OCI-LY3 (cell line): ENCODE measurements around the gene LGALS4.
"Not testable (repeated sequence)": the region's sequence is repeated elsewhere in the genome, so short reads cannot be mapped to it uniquely, and the experiment has no call there.

Experiments used
- H2AFZ ChIP-seq: fragments of 200-600, 300-600 bp; shearing (Covaris generic); 2 replicates; pipeline ENCODE4 v1.6.0; 2014; ENCODE audit warnings: antibody characterized with exemption, low read depth, low read length
- H3K27ac ChIP-seq: fragments of 200-600, 300-600 bp; sonication (generic); 2 replicates; pipeline ENCODE4 v1.5.1; 2014; ENCODE audit warnings: mild to moderate bottlenecking, low read length, moderate library complexity, mixed read lengths
- H3K27me3 ChIP-seq: fragments of 200-600, 300-600 bp; sonication (generic); 2 replicates; pipeline ENCODE4 v1.6.1; 2014; ENCODE audit warnings: low read depth, low read length, mixed read lengths
- H3K36me3 ChIP-seq: fragments of 200-600, 300-600 bp; sonication (generic); replicated peaks from 2 replicates; pipeline ENCODE3; 2014; ENCODE audit warnings: low read depth, low read length, mixed read lengths
- H3K4me1 ChIP-seq: fragments of 300-600, 200-600 bp; sonication (generic); 2 replicates; pipeline ENCODE4 v1.6.1; 2014; ENCODE audit warnings: low read length, mixed read lengths
- H3K4me2 ChIP-seq: fragments of 200-600, 300-600 bp; sonication (generic); 2 replicates; pipeline ENCODE4 v1.6.1; 2014; ENCODE audit warnings: low read length, mixed read lengths
- H3K4me3 ChIP-seq: fragments of 300-600, 200-600 bp; sonication (generic); 2 replicates; pipeline ENCODE4 v1.5.1; 2014; ENCODE audit warnings: antibody characterized with exemption, mild to moderate bottlenecking, low read length, moderate library complexity
- H3K79me2 ChIP-seq: fragments of 300-600, 200-600 bp; shearing (Covaris generic); 2 replicates; pipeline ENCODE4 v1.6.1; 2014; ENCODE audit warnings: mild to moderate bottlenecking, low read length, mixed read lengths
- H3K9ac ChIP-seq: fragments of 300-600, 200-600 bp; shearing (Covaris generic); 2 replicates; pipeline ENCODE4 v1.6.0; 2014; ENCODE audit warnings: mild to moderate bottlenecking, low read length, moderate library complexity
- H3K9me3 ChIP-seq: fragments of 200-600, 300-600 bp; shearing (Covaris generic); 2 replicates; pipeline ENCODE4 v1.6.1; 2014; ENCODE audit warnings: low read length, mixed read lengths; ENCODE audit not compliant: insufficient read depth
- H4K20me1 ChIP-seq: fragments of 200-600, 300-600 bp; sonication (generic); 2 replicates; pipeline ENCODE4 v1.6.1; 2016; ENCODE audit warnings: low read length, mixed read lengths; ENCODE audit not compliant: insufficient read depth
- EZH2phosphoT487 ChIP-seq: fragments of 200-600 bp; shearing (Covaris generic); IDR thresholded peaks from 2 replicates; pipeline ENCODE4 v1.6.1; 2018; ENCODE audit warnings: antibody characterized with exemption, mixed run types, low read depth
- TF ChIP-seq, protein P1 (sequence below): fragments of 200-600, 300-600 bp; sonication (generic); IDR thresholded peaks from 2 replicates; pipeline ENCODE4 v1.5.1; 2014; ENCODE audit warnings: antibody characterized with exemption, low read length, low read depth

LGALS4 gene

GRCh38 chr19:38800577-38801347, 12.0 kb downstream of the LGALS4 start:
- Histone ChIP-seq H4K20me1 (no peaks in the 10 kb centered on the region), H3K27me3 (no peaks in the 10 kb centered on the region), H3K9me3 (no peaks in the 10 kb centered on the region), H3K27ac (no peak overlapping the region), H3K4me1 (no peaks in the 10 kb centered on the region), H3K79me2 (no peaks in the 10 kb centered on the region), H3K9ac (no peak overlapping the region), H3K36me3 (no peaks in the 10 kb centered on the region), H2AFZ (no peak overlapping the region), H3K4me3 (no peak overlapping the region), H3K4me2 (no peak overlapping the region)
- TF ChIP-seq, protein P1, sequence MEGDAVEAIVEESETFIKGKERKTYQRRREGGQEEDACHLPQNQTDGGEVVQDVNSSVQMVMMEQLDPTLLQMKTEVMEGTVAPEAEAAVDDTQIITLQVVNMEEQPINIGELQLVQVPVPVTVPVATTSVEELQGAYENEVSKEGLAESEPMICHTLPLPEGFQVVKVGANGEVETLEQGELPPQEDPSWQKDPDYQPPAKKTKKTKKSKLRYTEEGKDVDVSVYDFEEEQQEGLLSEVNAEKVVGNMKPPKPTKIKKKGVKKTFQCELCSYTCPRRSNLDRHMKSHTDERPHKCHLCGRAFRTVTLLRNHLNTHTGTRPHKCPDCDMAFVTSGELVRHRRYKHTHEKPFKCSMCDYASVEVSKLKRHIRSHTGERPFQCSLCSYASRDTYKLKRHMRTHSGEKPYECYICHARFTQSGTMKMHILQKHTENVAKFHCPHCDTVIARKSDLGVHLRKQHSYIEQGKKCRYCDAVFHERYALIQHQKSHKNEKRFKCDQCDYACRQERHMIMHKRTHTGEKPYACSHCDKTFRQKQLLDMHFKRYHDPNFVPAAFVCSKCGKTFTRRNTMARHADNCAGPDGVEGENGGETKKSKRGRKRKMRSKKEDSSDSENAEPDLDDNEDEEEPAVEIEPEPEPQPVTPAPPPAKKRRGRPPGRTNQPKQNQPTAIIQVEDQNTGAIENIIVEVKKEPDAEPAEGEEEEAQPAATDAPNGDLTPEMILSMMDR: no peak
- no peak for TF ChIP-seq EZH2phosphoT487

DNA sequence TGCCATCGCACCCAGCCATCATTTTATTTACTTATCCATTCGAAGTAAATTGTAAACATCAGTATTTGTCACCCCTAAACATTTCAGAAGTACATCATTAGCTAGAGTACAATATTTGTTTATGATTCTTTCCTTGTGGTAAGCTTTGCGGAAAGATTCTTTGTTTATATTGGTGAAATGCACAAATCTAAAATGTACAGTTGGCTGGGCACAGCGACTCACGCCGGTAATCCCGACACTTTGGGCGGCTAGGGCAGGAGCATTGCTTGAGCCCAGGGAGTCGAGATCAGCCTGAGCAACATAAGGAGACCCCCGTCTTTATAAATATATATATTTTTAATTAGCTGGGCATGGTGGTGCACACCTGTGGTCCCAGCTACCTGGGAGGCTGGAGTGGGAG, 13.6 kb downstream of the LGALS4 start:
- H2AFZ ChIP-seq: no peak overlapping the region
- H3K4me3 ChIP-seq: no peak overlapping the region
- H3K36me3 ChIP-seq: no peaks in the 10 kb centered on the region
- H3K27ac ChIP-seq: no peak overlapping the region
- H3K9me3 ChIP-seq: no peaks in the 10 kb centered on the region
- H3K4me2 ChIP-seq: no peak overlapping the region
- H3K9ac ChIP-seq: no peak overlapping the region
- H3K27me3 ChIP-seq: no peaks in the 10 kb centered on the region
- H4K20me1 ChIP-seq: no peaks in the 10 kb centered on the region
- no peaks in the 10 kb centered on the region for H3K79me2 ChIP-seq
- TF ChIP-seq, protein P1: no peak
- TF ChIP-seq EZH2phosphoT487: no peak
- no peaks in the 10 kb centered on the region for H3K4me1 ChIP-seq

DNA sequence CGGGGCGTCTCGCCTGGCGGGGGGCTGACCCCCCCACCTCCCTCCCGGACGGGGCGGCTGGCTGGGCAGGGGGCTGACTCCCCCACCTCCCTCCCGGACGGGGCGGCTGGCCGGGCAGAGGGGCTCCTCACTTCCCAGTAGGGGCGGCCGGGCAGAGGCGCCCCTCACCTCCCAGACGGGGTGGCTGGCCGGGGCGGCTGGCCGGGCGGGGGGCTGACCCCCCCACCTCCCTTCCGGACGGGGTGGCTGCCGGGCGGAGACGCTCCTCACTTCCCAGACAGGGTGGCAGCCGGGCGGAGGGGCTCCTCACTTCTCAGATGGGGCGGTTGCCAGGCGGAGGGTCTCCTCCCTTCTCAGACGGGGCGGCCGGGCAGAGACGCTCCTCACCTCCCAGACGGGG, 15.0 kb downstream of the LGALS4 start:
- H3K79me2 ChIP-seq, H2AFZ ChIP-seq, H3K9me3 ChIP-seq, H3K27ac ChIP-seq, H3K4me2 ChIP-seq, H3K36me3 ChIP-seq, H3K4me1 ChIP-seq, H3K9ac ChIP-seq, H4K20me1 ChIP-seq, H3K4me3 ChIP-seq, H3K27me3 ChIP-seq: not testable (repeated sequence)

DNA sequence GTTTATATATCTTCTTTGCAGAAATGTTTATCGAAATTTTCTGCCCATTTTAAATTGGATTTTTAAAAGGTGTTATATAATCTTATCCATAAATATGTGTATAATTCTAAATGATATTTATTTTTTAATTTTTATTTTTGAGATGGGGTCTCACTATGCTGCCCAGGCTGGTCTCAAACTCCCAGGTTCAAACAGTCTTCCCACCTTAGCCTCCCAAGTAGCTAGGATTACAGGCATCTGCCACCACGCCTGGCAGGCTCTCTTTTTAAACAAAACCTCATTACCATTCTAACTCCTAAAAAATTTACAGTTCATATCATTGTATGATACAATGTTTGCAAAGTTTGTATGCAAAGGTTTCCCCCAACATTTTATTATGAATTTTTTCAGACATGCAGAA, 16.6 kb downstream of the LGALS4 start:
- Histone ChIP-seq H3K9me3 (no peaks in the 10 kb centered on the region), H3K79me2 (no peaks in the 10 kb centered on the region), H3K4me3 (no peak overlapping the region), H3K27me3 (no peaks in the 10 kb centered on the region), H3K27ac (no peak overlapping the region), H3K4me1 (no peaks in the 10 kb centered on the region), H4K20me1 (no peaks in the 10 kb centered on the region), H3K36me3 (no peaks in the 10 kb centered on the region), H2AFZ (no peak overlapping the region), H3K9ac (no peak overlapping the region), H3K4me2 (no peak overlapping the region)
- TF ChIP-seq EZH2phosphoT487: no peak

- no peak for TF ChIP-seq EZH2phosphoT487
- TF ChIP-seq, protein P1: no peak
- no peak overlapping the region for H3K4me2 ChIP-seq
- H3K4me3 ChIP-seq: no peak overlapping the region
- no peaks in the 10 kb centered on the region for H3K27me3 ChIP-seq
- no peaks in the 10 kb centered on the region for H3K36me3 ChIP-seq
- no peak overlapping the region for H2AFZ ChIP-seq
- no peaks in the 10 kb centered on the region for H3K4me1 ChIP-seq
- H3K9ac ChIP-seq: no peak overlapping the region
- no peaks in the 10 kb centered on the region for H4K20me1 ChIP-seq
- no peaks in the 10 kb centered on the region for H3K79me2 ChIP-seq
- H3K27ac ChIP-seq: no peak overlapping the region
- no peaks in the 10 kb centered on the region for H3K9me3 ChIP-seq
Observed at GRCh38 chr19:38795549-38795948, 17.2 kb downstream of the LGALS4 start.
